Neural progenitor cell (in vitro differentiated cells): ENCODE results near the gene HDAC4.

ENCODE experiments used
- EZH2phosphoT487 ChIP-seq: fragments of 200-600 bp; sonication (generic); IDR thresholded peaks from 2 replicates; pipeline ENCODE4 v1.6.1; 2017; ENCODE audit warnings: antibody characterized with exemption
- TF ChIP-seq, protein P1 (sequence below): fragments of 200-600 bp; sonication (generic); IDR thresholded peaks from 2 replicates; pipeline ENCODE4 v1.5.1; 2017; ENCODE audit warnings: antibody characterized with exemption, mild to moderate bottlenecking

DNA sequence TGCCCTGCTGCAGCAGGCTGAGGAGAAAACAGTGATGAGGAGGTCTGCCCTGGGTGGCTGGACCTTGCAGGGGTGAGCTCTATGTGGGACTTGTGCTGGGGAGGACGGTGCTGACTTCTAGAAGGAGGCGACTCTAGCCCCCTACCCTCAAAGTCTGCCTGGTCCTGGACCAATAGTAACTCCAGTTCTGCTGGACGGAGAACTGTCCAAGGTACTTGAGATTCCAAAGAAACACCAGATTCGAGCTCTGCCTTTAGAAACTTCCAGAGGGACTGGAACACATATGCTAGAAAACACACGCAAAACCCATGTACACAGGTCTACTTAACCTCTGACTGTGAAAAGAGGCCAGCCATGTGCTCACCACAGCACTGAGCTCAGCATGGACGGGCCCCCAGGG, 292.4 kb downstream of the HDAC4 start:
- TF ChIP-seq, protein P1, sequence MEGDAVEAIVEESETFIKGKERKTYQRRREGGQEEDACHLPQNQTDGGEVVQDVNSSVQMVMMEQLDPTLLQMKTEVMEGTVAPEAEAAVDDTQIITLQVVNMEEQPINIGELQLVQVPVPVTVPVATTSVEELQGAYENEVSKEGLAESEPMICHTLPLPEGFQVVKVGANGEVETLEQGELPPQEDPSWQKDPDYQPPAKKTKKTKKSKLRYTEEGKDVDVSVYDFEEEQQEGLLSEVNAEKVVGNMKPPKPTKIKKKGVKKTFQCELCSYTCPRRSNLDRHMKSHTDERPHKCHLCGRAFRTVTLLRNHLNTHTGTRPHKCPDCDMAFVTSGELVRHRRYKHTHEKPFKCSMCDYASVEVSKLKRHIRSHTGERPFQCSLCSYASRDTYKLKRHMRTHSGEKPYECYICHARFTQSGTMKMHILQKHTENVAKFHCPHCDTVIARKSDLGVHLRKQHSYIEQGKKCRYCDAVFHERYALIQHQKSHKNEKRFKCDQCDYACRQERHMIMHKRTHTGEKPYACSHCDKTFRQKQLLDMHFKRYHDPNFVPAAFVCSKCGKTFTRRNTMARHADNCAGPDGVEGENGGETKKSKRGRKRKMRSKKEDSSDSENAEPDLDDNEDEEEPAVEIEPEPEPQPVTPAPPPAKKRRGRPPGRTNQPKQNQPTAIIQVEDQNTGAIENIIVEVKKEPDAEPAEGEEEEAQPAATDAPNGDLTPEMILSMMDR: no peak
- TF ChIP-seq EZH2phosphoT487: no peak
